Activated CD4-positive, CD25-positive, alpha-beta regulatory T cell treated with anti-CD3 and anti-CD28 coated beads, Interleukin-2, amount 50 U/mL, for 24 hours (primary cell): ENCODE data around the gene LONRF2.

Experiments
- ATAC-seq, 2 donors: fragments of 150-1000 bp; cut with Tn5 transposase; one replicate each; pipeline ENCODE4 v1.10.0; 2021; ENCODE audit warnings: mild to moderate bottlenecking in 1 of 2, moderate library complexity in 1 of 2

LONRF2 gene

DNA sequence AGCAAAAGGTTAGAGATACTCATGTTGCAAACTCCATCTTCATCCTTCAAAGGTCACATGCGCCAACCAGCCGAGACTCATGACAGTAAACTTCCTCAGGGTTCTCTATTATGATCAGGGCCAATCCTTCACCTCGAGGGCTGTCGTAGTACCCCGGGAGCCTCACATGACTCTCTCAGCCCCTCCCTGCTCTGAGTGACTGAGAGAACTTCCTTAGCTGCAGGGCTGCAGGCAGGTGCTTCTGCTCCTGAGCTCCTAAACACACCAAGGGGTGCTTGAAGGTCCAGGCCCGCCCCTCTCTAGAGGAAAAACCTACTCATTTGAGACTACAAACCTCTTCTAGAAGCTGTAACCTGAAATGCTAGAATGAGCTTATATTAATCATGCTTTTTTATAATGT is 48.2 kb downstream of the LONRF2 start:
- ATAC-seq = no peak

DNA sequence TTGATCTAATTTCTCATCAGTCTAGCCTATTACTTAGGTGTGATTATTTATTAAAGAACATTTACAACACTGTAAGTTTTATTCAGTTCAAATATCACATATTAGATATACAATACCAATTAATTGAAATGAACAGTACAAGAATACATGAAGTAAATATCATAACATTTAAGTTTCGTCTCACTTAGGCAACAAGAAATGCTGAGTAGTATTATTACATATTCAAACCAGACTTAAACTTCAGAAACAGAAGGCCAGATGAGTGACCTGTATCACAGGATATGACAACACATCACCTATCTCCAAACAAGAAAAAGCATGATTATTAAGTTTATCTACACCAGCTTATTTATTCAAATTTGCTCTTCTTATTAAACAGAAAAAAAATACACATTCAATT is 48.9 kb downstream of the LONRF2 start:
- ATAC-seq = no peak

DNA sequence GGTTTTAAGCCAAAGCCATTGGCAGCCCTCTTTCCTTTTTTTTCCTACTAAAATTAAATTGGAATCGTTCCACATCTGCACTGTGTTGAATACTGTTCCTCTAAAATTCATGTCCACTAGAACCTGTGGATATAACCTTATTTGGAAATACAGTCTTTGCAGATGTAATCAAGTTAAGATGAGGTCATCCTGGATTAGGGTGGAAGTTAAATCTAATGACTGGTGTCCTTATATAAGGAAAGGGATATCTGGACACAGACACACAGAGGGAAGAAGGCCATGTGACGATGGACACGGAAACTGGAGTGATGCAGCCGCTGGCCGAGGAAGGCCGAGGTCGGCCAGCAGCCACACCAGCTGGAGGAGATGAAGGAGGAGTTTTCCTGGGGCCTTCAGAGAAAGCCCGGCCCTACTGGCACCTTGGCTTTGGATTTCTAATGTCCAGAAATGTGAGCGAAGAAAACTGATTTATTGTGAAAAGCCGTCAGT is 49.4 kb downstream of the LONRF2 start:
- ATAC-seq = no peak

DNA sequence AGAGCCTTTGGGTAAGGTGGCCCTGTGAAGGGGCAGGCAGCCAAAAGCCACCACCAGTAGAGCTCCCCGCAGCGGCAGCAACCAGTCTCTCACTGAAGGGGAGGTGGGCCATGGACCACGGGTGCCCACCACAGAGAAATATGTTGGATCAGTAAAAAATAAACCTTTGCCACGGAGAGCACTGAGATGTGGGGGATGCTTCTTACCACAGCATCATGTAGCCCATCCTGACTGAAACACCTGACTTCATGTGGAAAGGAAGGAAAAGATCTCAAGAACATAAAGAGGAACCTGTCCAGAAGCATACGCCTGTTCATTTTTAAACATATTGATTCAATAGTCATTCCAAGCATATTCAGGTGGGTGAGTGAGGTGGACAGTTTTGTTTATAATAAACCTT is 51.1 kb downstream of the LONRF2 start:
- ATAC-seq = no peak

DNA sequence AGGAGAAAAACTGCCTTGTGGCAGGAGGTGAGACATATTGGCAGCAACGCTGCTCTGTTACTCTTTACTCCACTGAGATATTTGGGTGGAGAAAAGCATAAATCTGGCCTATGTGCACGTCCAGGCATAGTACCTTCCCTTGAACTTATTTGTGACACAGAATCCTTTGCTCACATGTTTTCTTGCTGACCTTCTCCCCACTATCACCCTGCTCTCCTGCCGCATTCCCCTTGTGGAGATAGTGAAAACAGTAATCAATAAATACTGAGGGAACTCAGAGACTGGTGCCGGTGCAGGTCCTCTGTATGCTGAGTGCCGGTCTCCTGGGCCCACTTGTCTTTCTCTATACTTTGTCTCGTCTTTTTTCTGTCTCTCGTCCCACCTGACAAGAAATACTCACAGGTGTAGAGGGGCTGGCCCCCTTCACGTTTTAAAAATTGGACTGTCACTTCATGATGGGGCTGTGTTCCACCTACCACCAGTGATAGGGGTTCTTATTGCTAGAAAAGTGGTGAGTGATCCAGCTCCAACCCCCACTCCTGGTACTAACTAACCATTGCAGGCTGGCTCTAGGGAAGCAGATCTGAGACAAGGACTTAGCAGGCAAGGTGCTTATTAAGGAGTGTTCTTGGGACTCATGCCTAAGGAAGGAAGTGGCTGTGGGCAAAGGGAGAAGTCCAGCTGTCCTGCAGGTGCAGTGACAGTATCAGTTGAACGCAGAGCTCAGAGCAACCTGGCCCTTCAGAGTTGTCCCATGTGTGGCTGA is 51.7 kb downstream of the LONRF2 start:
- ATAC-seq = no peak

DNA sequence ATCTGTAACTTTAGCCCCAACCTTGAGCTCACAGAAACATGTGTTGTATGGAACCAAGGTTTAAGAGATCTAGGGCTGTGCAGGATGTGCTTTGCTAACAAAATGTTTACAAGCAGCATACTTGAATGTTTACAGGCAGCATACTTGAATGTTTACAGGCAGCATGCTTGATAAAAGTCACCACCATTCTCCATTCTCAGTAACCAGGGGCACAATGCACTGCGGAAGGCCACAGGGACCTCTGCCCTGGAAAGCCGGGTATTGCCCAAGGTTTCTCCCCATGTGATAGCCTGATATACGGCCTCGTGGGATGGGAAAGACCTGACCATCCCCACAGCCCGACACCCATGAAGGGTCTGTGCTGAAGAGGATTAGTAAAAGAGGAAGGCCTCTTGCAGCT is 52.4 kb downstream of the LONRF2 start:
- ATAC-seq = no peak

DNA sequence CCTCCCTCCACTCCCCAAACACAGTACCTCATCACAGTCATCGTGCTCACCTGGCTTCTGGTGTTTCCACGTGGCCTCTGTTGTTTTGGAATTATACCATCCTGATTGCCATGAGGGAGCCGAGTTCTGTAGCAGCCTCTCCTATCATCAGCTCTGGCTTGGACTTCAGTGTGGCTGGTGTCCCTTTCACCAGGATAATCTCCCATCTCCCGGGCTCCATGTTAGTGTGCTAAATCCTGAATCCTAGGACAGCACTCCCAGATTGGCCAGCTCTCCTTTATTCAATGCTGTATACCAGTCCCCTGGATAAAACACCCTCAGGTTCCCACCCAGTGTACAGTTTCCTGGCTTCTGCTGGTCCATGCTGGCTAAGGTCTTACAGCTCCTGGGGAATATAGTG is 53.3 kb downstream of the LONRF2 start:
- no peak for ATAC-seq

DNA sequence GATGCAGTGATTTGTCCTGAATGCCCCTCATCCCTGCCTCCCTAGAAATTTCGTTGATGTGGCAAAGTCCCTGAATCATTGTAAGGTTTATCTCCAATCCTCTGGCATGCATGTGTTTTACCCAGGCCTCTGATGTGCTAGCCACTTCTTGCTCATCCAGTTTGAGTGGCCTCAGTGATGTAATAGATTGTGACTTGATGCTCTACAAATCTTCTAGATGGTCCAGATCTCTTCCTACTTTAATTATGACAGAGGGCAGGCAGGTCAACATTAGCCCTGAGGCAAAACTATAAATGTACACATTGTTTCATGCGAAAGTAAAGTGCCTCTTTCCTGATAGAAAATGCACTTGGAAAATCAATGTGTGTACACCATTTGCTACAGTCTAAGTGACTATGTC is 54.5 kb downstream of the LONRF2 start:
- ATAC-seq = no peak

DNA sequence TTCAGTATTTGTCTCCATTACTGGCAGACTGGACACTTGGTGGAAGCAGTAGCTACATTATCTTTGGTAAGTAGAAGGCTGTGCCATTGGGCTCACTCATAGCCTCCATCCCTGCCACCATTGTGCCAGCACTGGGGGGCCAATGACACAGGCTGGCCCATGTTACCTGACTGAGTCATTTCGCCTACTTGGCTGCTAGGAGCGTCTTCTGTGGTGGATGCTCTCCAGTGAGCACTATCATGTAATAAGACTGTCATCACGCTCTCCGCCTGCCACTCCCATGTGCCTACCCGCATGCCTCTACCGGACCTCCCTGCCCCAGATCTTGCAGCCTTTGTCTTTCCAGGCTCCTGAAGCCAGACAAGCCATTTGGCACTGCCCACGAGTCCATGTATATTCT is 56.2 kb downstream of the LONRF2 start:
- ATAC-seq = no peak

DNA sequence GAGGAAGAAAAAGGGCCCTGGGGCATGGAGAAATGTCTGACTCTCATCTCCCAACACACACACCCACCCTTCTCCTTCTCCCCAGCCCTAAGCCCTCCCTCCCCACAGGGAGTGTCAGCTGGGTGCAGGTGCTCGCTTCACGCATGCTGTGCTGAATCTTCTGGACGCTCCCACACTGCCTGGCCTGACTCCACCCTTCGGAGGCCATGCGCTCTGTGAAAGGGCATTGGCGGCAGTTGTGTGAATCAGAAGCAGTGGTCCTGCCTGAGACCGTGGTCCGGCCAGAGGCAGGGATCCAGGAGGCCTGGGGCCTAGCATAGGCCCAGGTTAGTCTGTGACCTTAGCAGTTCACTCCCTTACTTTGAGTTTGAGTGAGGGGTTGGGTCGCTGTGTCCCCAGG is 57.1 kb downstream of the LONRF2 start:
- no peak for ATAC-seq

DNA sequence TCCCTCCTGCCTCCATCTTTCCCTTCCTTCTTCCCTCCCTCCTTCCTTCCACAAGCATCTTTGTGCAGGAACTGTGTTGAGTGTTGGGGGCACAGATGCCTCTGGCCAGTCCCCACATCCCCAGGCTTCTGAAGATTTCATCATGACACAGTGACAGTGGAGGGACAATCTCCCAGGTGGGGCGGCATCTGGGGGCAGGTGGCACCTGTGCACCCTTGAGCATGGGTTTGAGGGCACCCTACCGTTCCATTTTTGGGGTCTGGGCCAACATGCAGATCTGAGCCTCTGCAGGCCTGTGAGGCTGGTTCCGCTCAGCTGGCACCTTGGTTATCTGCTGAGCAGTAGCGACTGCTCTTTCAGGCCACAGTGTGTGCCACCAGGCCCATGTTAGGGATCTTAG is 57.6 kb downstream of the LONRF2 start:
- ATAC-seq = no peak

DNA sequence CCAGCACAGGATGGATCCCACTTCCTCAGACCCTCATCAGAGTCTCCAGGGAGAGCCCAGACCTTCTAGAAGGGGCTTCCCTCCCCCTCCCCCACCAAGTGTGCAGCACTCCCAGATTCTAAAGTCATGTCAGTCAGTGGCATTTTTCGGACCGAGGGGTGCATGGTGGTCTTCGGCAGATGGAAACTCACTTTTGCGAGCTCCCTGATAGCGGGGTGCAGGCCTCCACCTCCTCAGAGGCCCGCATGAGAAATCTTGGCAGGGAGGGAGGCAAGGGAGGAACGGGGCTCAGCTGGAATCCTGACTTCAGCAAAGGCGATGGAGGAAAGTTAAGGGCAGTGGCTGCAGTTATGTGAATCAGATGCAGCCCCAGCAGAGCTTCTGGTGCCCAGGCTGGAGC is 58.2 kb downstream of the LONRF2 start:
- no peak for ATAC-seq

DNA sequence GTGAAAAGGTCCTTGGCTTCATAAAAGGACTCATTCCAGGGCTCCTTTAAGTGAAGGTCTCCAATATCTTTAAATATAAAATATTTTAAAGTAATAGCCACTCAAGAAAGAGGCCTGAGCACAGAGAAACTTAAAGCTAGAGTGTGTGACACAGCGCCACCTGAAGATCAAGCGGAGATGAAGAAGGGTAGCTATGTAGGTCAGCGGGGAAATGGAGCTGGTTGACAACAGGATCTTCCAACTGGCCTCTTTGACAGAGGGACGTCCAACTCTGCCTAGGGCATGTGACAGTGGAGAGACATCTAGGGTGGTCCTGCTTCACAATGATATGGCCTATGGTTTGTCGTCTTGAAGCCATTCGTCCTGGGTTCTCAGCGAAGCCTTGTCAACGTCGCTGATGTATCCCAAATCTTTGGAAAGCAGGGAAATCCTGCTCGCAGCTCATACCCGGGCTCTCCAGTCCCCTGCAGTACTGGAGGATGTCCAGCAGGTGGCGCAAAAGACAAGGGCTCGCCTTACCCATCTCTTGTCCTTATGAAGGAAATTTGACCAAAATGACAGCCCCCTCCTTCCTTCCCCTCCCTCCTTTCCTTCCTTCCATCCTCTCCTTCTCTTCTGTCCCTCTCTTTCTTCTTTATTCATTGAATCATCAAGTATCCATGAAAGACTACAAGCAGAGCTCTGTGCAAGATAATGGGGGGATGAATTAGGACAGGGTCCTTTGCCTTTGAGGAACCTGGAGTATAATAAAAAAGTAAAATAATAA is 59.6 kb downstream of the LONRF2 start:
- ATAC-seq = no peak

DNA sequence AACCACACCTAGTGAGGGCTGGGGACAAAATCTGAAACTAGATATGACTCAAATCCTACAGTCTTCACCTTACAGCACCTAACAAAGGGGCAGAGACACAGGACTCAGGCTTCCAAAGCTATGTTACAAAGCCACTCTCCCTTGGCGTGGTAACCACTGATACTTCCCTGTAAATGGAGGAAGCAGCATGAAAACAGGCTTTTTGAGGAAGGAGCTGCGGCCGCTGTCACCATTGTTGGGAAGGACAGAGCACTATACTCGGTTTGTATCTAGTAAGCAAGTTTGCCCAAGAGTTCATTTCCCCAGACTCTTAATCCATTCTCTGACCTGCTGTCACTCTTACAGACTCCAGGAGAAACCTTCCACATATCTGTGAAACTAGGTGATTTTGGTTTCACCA is 60.3 kb downstream of the LONRF2 start:
- no peak for ATAC-seq

DNA sequence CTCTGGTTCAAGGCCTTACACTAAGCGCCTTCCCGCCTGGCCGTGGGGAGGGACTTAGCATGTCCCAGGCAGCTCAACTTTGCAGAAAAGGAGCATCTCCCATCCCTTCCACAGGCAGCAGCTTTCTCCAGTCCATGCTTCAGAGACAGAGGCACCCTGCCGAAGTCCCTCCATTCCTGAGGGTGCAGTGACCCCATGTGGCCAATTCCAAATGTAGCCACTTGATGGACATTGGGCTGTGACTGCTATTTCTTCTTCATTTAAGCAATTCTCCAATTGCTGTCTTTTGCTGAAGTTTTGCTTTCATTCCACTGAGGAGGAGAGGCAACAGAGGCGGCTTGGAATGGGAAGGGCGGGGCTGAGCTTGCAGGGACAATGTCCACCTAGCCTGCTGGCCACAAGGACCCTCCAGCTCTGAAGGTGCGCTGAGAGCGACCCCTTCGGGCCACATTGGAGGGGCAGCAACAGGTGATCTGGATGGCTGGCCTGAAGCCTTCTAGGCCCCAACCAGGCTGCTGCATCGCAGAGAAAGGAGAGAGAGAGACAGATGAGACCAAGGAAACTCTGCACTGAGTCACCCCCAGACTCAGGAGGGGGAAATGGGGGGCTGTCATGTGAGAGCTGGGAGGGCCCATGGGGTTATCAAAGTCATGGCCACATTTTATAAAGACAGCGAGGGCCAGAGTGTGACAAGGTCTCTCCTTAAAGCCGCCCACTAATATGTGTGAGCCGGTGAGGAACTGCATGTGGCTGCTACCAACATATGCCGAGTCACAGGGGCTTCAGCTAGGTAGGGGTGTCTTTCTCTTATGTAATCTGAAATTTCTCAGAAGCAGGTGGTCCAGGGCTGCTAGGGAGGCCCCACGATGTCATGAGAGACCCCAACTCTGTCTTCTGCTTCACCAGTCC is 61.3 kb downstream of the LONRF2 start:
- no peak for ATAC-seq

DNA sequence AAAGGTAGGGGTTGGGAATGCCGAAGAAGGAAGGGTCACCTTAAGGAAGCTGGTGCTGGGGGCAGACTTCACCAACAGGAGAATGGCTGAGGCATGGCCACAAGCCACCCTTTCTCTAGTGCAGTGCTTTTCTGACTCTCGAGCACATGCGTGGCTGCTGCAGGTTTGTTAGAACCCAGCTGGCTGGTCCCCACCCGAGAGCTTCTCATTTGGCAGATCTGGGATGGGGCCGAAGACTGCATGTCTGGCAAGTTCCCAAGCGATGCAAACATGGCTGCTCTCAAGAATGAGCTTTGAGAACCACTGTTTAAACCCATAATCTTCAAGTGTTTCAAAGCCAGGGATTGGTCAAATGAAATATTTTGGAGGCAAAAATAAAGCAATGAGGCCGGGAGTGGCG is 63.2 kb downstream of the LONRF2 start:
- no peak for ATAC-seq

DNA sequence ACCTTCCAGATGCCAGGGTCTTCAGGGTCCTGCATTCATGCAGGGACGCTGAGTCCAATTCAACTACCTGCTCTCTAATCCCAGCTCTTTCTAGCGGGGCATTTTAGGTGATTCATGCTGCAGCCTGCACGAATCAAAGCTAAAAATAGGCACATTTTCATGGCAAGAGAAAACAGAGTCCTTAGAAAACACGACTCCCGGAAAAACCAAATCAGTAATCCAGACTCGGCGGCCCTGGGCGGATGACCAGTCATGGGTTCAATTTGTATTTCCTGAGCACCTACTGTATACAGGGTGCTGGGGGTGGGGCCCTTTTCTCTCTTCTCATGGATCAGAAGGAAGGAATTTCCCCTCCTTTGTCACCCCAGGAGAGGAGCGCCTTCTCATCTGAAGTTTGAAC is 64.4 kb downstream of the LONRF2 start:
- no peak for ATAC-seq

DNA sequence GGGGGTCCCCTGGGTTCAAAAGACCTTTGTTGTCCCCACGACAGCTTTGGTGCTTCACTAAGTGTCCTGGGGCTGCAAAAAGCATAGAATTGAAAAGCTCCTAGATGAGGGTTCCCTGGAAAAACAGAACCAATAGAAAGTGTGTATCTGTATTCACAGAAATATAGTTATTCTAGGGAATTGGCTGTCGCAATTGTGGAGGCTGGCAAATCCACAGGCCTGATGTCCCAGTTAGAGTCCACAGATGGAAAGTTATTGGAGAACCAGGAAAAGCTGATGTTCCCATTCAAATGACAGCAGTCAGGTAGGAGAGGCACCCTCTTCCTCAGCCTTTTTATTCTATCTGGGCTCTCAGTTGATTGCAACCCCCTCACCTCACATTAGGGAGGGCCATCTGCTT is 65.5 kb downstream of the LONRF2 start:
- ATAC-seq = no peak

DNA sequence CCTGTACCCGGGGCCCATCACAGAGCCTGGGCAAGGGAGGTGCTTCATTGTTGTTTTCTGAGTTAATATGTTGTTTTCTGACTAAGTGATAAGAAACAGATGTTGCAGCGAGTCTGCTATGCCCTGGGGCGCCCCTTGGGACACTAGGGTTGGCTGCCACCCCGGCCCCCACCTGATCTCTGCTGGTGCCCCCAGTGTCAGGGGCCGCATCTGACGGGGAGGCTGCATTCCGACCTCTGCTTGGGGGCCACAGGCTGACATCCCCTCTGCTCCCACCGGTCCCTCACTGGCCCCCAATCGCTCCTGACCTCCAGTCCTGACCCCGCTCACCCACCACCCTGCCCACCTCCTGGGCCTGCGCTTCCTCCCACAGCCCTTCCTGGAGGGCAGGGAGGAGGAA is 65.9 kb downstream of the LONRF2 start:
- ATAC-seq = no peak

DNA sequence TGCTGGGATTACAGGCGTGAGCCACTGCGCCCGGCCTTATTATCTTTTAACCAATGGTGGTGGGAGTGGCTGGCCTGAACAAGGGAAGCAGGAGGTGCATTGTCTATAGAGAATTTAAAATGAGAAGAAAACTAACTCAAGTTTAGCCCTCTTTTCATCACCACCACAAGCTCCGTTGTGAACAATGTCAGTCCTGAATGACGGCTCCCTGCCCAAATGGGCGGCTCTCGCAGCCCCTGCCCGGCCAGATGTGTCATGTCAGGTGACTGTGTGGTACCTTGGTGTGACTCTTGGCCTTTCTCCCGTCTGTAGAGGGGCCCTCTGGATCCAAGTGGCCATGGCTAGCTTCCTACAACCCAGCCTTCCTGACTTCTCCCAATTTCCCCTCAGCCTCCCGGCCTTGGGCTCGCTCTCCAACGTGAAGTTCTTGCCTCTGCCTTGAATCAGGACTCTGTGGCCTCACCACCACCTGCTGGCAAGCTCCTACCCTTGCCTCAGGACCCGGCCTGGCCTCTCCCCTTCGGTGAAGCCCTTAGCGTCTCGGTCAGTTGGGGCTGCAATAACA is 67.6 kb downstream of the LONRF2 start:
- ATAC-seq = no peak

DNA sequence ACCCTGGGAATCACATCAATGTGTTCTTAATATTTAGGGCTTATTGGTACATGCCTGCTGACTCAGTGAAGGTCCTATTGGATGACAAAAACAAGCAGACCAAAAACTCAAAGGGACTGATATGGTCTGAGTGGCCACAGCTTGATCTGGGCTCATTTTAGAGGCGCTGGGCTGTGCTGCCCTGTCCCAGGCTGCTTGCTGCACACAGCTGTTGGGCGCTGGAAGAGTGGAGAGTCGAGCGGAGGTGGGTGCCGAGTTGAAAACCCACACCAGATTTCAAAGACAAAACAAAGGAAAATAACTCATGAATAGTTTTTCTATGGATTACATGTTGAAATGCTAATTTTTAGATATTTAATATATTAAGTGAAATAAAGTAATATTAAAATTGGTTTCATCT is 68.5 kb downstream of the LONRF2 start:
- no peak for ATAC-seq

DNA sequence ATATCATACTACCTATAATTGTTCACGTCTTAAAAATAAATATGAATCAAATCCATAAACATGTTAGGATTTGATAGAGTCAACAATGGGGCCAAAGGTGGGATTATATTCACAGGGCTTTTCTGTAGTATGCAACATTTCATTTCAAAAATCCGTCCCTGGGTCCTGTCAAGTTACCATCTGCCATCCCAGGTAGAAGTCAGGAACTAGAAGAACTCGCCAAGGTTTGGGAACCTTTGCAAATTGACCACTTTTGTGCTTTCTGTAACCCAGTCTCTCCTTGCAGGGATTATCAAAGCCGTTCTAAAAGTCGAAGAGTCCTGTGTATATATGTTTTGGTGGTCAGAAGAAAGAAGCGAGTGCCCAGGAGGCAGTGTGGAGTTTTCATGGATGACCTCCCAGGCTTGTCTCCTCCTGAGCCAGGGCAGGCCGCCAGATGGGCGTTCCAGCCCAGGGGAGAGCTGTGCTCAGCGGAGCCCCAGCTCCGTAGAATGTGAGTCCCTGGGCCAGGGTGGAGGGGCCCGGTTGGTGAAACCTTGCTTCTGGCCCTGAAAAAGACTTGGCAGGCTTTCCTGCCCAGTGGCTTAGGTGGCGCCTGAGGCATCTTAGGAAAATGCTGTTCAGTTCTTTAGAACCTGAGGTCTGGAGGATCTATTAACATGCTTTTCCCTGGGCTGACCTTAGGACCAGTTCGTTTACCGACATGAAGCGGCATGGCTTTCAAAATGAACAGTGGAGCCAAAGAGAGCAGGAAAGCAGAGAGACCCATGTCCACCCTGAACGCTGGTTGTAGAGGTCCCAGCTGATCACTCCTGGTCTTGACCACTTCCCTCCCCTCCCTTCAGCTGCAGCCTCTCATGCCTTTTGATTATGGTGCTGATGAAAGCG is 69.2 kb downstream of the LONRF2 start:
- ATAC-seq = no peak
